GM19193 (cell line): Measurements from ENCODE around the gene OLAH.

Source experiments
- POLR2A ChIP-seq: IDR thresholded peaks from 4 replicates; pipeline ENCODE4 v1.6.1; 2011; ENCODE audit not compliant: insufficient read depth, insufficient read length; ENCODE audit errors: extremely low read depth

The OLAH gene

GRCh38 chr10:15043674-15044073 is at the start of gene OLAH:
TSS of gene OLAH (plus strand) at chr10:15043943. CDS start at chr10:15047289, 3,346 bp downstream.
- TF ChIP-seq POLR2A = no peak

GRCh38 chr10:14995964-14996565 is 47.7 kb upstream of the OLAH start:
- no peak for TF ChIP-seq POLR2A

DNA sequence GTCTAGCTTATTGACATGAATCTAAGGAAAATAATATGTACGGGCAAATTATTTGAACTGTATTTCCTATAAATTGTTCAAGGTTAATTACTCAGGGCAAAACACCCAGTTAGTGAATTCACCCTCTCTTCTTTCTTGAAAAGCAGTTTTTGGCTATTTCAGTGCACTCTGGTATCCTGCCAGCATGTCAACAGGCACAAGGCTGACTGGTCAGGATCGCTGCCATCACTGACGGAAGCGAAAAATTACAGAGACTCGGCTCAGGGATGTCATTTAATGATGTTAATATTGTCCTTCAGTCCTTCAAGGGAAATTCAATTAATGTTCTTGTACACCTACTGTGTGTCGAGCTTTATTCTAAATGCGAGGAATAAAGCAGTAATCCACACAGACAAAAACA is 28.3 kb upstream of the OLAH start:
- no peak for TF ChIP-seq POLR2A

- TF ChIP-seq POLR2A = no peak
Observed at GRCh38 chr10:15027741-15028140, 16.0 kb upstream of the OLAH start.

- no peak for TF ChIP-seq POLR2A
Observed at GRCh38 chr10:15035385-15036301, 8.1 kb upstream of the OLAH start.

DNA sequence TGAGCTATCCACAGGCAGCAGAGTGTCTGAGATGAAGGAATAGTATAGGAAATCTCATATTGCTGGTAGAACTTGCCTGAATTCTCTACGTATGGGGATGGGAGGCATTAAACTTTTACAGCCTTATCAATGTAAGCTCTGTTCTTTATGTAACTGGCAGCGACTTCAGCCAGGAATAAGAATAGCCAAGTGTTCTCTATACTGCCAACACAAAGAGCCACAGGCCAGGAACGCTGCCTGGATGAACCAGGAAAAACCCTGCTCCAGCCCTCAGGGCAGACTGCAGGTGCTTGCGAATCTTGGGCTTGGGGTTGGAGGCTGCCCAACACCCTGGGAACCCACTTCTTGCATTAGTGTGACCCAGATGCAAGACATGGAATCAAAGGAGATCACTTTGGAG is 6.1 kb upstream of the OLAH start:
- TF ChIP-seq POLR2A = no peak

- no peak for TF ChIP-seq POLR2A
Observed at GRCh38 chr10:15038416-15038815, 5.3 kb upstream of the OLAH start.

GRCh38 chr10:15045380-15045779 is 1.6 kb downstream of the OLAH start:
- no peak for TF ChIP-seq POLR2A

- TF ChIP-seq POLR2A = no peak
Observed at GRCh38 chr10:15046626-15047025, 2.9 kb downstream of the OLAH start.

DNA sequence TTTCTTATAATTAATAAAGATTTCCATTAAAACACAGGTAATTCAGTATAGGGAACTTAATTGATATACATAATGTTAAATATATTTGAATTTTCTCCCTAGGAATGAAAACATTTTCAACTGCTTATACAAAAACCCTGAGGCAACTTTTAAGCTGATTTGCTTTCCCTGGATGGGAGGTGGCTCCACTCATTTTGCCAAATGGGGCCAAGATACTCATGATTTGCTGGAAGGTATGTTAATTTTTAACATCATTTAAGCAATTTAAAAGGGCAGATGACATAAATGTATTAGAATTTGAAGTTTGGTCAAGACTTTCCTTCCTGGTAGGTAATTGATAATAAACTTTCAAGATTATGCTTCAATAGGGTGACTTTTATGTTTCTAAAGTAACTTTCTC is 5.8 kb downstream of the OLAH start:
- no peak for TF ChIP-seq POLR2A

DNA sequence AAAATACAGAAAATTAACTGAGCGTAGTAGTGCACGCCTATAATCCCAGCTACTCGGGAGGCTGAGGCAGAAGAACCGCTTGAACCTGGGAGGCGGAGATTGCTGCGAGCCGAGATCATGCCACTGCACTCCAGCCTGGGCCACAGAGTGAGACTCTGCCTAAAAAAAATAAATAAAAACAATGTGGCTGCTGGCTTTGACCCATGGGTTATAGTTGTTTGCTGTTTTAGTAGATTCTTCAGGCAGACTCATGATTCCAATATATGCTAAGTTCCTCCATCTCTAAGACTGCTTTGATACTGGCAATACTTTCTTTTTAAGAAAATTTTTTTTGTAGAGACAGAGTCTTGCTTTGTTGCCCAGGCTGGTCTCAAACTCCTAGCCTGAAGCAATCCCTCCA is 8.4 kb downstream of the OLAH start:
- TF ChIP-seq POLR2A = no peak

GRCh38 chr10:15053061-15053460 is 9.3 kb downstream of the OLAH start:
- no peak for TF ChIP-seq POLR2A

DNA sequence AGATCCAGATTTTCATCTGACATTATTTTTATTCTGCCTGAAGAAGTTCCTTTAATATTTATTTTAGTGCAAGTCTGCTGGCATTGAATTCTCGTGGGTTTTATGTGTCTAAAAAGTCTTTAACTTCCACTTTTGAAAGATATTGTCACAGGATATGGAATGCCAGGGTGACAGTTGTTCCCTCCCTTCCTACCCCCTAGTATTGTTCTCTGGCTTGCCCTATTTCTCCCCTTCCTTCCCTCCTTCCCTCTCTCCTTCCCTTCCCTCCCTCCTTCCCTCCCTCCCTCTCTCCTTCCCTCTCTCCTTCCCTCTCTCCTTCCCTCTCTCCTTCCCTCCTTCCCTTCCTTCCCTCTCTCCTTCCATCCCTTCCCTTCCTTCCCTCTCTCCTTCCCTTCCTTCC is 14.9 kb downstream of the OLAH start:
- TF ChIP-seq POLR2A = no peak

DNA sequence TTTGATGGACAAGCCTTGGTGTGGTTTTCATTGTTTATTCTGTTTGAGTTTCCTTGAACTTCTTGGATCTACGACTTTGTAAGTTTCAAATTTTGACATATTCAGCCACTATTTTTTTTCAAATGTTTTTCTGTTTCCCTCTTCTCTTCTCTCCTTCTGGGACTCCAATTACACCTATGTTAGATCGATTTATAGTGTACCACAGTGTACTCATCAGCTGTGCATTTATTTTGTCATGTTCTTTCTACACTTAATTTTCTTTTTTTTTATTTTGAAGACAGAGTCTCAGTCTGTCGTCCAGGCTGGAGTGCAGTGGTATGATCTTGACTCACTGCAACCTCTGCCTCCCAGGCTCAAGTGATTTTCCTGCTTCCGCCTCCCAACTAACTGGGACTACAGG is 16.2 kb downstream of the OLAH start:
- no peak for TF ChIP-seq POLR2A

- TF ChIP-seq POLR2A = no peak
Observed at GRCh38 chr10:15060638-15061037, 16.9 kb downstream of the OLAH start.

- no peak for TF ChIP-seq POLR2A
Observed at GRCh38 chr10:15067154-15067553, 23.4 kb downstream of the OLAH start.
